Measurements from ENCODE around the gene TBC1D9.
A peak's percentile ranks its signal among the peaks of the same experiment; 100 is the strongest.

DNA sequence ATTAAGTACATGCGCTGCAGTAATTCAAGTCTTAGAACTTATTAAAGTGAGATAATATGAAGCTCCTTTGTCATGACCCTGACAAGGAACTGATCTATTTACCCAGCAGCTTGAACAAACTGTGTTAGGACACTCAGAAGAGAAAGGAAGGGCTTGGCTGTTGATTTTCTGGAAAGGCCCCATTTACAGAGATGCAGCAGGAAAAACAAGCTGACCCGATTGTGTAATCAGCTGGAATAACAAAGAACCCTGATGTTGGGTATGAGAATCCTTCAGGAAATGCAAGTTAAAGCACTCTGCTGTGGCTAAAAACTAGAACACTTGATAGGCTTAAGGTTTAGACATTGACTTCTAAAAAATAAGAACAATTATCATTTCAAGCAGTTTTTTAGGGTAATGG is 64.8 kb downstream of the TBC1D9 start:
- TF ChIP-seq, protein P1, sequence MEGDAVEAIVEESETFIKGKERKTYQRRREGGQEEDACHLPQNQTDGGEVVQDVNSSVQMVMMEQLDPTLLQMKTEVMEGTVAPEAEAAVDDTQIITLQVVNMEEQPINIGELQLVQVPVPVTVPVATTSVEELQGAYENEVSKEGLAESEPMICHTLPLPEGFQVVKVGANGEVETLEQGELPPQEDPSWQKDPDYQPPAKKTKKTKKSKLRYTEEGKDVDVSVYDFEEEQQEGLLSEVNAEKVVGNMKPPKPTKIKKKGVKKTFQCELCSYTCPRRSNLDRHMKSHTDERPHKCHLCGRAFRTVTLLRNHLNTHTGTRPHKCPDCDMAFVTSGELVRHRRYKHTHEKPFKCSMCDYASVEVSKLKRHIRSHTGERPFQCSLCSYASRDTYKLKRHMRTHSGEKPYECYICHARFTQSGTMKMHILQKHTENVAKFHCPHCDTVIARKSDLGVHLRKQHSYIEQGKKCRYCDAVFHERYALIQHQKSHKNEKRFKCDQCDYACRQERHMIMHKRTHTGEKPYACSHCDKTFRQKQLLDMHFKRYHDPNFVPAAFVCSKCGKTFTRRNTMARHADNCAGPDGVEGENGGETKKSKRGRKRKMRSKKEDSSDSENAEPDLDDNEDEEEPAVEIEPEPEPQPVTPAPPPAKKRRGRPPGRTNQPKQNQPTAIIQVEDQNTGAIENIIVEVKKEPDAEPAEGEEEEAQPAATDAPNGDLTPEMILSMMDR (IDR thresholded peaks at IDR 0.05) = no peak
- peak in 1 of 2 donors; percentile 67 for TF ChIP-seq POLR2AphosphoS5 (IDR thresholded peaks at IDR 0.05; ENCODE audit: insufficient read depth in 1 of 2, low read depth in 1 of 2)
